GM20000 (cell line): Measurements from ENCODE around the gene TCF4.

Source experiments
- DNase-seq: peaks from one replicate; pipeline ENCODE4 v3.0.0; 2012; ENCODE audit warnings: low spot score
- TF ChIP-seq, protein P1 (sequence below): IDR thresholded peaks from 2 replicates; pipeline ENCODE4 v1.5.1; 2012; ENCODE audit warnings: mild to moderate bottlenecking, control low read depth; ENCODE audit errors: extremely low read depth, missing control alignments

The TCF4 gene

GRCh38 chr18:55506074-55506473 lies 81.9 kb downstream of the TCF4 start:
- DNase-seq, result no peak
- TF ChIP-seq, protein P1, sequence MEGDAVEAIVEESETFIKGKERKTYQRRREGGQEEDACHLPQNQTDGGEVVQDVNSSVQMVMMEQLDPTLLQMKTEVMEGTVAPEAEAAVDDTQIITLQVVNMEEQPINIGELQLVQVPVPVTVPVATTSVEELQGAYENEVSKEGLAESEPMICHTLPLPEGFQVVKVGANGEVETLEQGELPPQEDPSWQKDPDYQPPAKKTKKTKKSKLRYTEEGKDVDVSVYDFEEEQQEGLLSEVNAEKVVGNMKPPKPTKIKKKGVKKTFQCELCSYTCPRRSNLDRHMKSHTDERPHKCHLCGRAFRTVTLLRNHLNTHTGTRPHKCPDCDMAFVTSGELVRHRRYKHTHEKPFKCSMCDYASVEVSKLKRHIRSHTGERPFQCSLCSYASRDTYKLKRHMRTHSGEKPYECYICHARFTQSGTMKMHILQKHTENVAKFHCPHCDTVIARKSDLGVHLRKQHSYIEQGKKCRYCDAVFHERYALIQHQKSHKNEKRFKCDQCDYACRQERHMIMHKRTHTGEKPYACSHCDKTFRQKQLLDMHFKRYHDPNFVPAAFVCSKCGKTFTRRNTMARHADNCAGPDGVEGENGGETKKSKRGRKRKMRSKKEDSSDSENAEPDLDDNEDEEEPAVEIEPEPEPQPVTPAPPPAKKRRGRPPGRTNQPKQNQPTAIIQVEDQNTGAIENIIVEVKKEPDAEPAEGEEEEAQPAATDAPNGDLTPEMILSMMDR, result no peak

DNA sequence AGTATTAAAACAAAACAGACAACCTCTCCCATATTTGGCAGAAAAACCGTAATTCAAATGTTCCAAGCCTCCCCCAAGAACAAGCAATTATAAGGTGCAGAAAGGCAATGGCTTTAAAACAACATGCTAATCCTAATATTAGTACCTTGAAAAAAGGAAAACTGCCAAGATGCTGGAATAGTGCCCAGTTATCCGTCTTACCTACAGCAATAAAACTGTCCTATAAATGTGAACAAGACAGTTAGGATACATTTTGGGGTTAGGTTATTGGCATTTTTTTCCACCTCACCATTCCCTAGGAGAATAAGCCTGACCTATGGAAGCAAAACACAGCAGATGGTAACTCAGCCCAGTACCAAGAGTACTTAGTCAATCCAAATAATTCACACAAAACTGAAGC lies 83.2 kb downstream of the TCF4 start:
- DNase-seq, result no peak
- TF ChIP-seq, protein P1, result no peak

GRCh38 chr18:55503167-55503820 lies 84.7 kb downstream of the TCF4 start:
- DNase-seq, result no peak
- TF ChIP-seq, protein P1, result no peak

- no peak for DNase-seq
- TF ChIP-seq, protein P1, result no peak
Measured at GRCh38 chr18:55501982-55502710, 85.8 kb downstream of the TCF4 start.

GRCh38 chr18:55501579-55501978 lies 86.4 kb downstream of the TCF4 start:
- DNase-seq, result no peak
- TF ChIP-seq, protein P1, result no peak

- DNase-seq, result no peak
- TF ChIP-seq, protein P1, result no peak
Measured at GRCh38 chr18:55500316-55501086, 87.5 kb downstream of the TCF4 start.

- TF ChIP-seq, protein P1, result no peak
Measured at GRCh38 chr18:55499526-55499925, 88.5 kb downstream of the TCF4 start.

More at GRCh38 chr18:55499526-55499925, 88.5 kb downstream of the TCF4 start:
- no peak for DNase-seq
